Measurements from ENCODE around the gene TNKS1BP1.

TNKS1BP1 gene

DNA sequence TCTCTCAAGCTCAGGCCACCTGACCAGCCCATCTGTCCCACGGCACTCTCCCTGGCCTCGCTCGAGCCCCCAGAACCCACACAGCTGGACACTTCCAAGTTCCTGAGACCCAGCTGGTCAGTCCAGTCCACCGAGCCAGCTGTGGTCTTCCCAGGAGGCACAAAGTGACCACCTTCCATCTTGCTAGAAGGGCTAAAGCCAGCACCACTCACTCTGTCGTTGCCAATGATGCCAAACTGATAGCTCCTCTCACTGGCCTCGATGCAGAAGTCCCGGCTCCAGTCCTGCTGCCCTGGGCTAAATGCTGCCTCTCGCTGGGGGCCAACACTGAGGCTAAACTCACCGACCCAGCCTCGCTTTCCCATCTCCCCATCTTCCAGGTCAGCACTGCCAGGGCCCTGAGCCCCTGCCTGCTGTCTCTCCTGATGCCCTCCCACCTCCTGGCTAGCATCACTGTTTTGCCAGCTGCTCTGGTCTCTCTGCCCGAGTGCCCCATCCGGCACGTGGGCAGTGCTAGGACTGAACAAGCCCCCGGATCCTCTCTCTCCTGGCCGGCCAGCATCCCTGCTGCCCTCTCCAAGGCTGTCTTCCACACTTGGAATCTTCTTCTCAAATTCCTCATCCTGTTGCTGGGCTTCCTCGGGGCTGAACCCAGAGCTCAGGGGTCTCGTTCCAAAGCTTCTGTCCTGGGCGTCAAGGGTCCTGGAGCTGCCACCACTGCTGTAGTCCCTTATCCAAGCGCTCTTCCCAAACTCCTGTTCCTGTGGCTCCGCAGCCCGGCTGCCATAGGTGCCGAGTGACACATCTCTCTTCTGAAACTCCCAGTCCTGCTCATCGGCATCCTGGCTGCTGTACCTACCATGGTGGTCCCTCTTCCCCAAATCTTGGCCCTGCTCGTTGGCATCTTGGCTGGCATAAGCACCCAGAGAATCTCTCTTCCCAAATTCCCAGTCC is 15.4 kb downstream of the TNKS1BP1 start:
- TF ChIP-seq, protein P1, sequence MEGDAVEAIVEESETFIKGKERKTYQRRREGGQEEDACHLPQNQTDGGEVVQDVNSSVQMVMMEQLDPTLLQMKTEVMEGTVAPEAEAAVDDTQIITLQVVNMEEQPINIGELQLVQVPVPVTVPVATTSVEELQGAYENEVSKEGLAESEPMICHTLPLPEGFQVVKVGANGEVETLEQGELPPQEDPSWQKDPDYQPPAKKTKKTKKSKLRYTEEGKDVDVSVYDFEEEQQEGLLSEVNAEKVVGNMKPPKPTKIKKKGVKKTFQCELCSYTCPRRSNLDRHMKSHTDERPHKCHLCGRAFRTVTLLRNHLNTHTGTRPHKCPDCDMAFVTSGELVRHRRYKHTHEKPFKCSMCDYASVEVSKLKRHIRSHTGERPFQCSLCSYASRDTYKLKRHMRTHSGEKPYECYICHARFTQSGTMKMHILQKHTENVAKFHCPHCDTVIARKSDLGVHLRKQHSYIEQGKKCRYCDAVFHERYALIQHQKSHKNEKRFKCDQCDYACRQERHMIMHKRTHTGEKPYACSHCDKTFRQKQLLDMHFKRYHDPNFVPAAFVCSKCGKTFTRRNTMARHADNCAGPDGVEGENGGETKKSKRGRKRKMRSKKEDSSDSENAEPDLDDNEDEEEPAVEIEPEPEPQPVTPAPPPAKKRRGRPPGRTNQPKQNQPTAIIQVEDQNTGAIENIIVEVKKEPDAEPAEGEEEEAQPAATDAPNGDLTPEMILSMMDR (IDR thresholded peaks at IDR 0.05): no peak
- no peak for TF ChIP-seq ZFX (IDR thresholded peaks at IDR 0.05; ENCODE audit: borderline replicate concordance)
- H3K27ac ChIP-seq: no peak overlapping the region

- H3K27ac ChIP-seq: no peak overlapping the region
Observed at GRCh38 chr11:57308426-57309060, 16.2 kb downstream of the TNKS1BP1 start.

DNA sequence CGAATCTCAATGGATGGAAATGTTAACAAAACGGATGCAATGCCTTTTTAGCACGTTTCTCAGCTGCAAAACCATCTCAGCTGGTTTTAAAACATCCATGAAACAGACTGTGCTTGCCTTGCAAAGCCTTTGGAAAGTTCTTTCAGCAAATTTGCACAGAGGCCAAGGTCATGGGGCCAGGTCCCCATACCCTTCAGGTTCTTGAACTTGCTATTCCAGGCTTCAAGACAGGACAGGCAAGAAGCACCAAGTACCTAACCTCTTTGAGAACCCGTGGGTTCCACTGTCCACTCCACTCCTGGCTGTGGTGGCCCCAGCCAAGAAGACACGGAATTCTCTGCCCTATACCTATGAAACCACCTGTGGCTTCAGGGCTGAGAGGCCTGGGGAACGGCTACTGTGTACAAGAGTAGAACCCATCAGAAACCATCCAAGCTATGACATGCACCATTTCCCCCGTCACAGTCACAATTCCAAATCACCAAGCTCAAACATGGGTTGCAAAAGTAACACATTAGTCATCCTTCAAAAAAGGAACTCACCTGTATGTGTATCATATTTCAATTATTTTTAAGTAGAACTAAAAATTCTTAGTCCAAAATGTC is 17.0 kb downstream of the TNKS1BP1 start:
- H3K27ac ChIP-seq: no peak overlapping the region
- TF ChIP-seq ZFX (IDR thresholded peaks at IDR 0.05; ENCODE audit: borderline replicate concordance): no peak
- TF ChIP-seq, protein P1 (IDR thresholded peaks at IDR 0.05): no peak

More at GRCh38 chr11:57308426-57309060, 16.2 kb downstream of the TNKS1BP1 start:
- no peak for TF ChIP-seq ZFX (IDR thresholded peaks at IDR 0.05; ENCODE audit: borderline replicate concordance)
- TF ChIP-seq, protein P1 (IDR thresholded peaks at IDR 0.05): no peak

GRCh38 chr11:57306940-57307565 is 17.7 kb downstream of the TNKS1BP1 start:
- TF ChIP-seq, protein P1 (IDR thresholded peaks at IDR 0.05): no peak
- TF ChIP-seq ZFX (IDR thresholded peaks at IDR 0.05; ENCODE audit: borderline replicate concordance): no peak
- no peak overlapping the region for H3K27ac ChIP-seq

DNA sequence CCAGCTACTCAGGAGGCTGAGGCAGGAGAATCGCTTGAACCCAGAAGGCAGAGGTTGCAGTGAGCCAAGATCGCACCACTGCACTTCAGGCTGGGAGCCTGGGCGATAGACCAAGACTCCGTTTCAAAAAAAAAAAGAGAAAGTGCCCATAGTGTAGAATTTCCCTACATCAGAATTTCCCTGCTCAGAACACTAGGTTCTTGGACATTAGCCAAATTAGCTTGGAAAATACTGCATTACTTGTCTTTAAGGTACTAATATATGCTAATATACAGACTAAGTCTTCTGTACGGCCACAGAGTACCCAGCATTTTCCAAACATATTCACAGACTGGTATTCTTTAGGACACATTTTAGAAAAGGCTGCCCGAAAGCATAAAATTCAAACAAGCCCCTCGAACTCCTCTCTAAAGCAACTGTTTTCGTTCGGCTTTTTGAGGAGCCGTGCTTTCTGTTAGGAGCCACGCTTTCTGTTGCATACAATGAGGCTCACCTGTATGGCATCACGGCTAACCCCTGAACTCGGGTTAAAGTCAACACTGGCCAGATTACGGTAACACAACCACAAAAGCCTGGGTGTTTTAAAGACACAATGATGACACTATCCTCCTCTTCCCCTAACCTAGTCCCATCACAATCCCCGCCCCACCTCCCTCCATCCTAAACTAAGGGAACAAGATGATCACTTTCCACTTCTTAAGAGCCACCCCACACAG is 18.4 kb downstream of the TNKS1BP1 start:
- TF ChIP-seq, protein P1 (IDR thresholded peaks at IDR 0.05): no peak
- TF ChIP-seq ZFX (IDR thresholded peaks at IDR 0.05; ENCODE audit: borderline replicate concordance): no peak
- H3K27ac ChIP-seq: no peak overlapping the region

GRCh38 chr11:57305523-57305922 is 19.2 kb downstream of the TNKS1BP1 start:
- no peak overlapping the region for H3K27ac ChIP-seq
- TF ChIP-seq, protein P1 (IDR thresholded peaks at IDR 0.05): no peak
- no peak for TF ChIP-seq ZFX (IDR thresholded peaks at IDR 0.05; ENCODE audit: borderline replicate concordance)
